Measurements from ENCODE around the gene TBRG4.

The TBRG4 gene

DNA sequence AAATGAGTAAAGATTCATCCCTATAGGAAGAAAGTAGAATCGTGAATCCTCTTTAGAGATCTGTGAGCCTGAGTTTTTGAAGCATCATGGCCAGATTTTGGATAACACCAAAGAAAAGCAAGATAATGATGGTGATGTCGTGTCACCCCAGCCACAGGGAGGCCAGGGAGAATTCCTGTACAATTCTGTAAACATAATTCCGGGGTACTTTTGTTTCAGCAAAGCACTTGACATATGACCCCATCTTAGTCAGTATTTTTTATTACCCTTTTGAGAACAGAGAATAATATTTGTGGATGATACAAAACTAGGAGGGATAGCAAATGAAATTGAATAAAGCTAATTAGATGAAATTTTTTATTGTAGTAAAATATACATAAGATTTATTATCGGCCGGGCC, 56.5 kb downstream of the TBRG4 start:
- no peak for DNase-seq (ENCODE audit: low spot score)

- DNase-seq (ENCODE audit: low spot score): no peak
These were observed 57.1 kb downstream of the TBRG4 start for GRCh38 chr7:45054442-45054841.

DNA sequence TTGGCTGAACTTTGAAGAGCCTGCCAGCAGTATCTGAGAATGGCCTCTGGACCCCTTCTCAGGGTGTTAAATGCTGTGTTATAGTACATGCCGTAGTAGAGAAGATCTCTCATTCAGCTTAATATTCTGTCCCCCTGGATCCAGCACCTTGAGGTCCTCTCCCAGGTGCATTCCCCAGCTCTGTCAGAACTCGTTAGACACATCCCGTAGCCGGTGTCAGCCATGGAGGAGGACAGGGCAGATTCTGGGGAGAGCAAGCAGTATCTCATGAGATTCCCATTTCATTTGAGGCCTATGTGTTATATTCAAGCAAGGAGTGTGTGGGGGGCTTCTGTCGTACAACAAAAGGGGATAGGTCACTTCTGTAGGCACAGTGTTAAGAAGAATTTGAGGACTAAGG, 57.6 kb downstream of the TBRG4 start:
- DNase-seq (ENCODE audit: low spot score): no peak

DNA sequence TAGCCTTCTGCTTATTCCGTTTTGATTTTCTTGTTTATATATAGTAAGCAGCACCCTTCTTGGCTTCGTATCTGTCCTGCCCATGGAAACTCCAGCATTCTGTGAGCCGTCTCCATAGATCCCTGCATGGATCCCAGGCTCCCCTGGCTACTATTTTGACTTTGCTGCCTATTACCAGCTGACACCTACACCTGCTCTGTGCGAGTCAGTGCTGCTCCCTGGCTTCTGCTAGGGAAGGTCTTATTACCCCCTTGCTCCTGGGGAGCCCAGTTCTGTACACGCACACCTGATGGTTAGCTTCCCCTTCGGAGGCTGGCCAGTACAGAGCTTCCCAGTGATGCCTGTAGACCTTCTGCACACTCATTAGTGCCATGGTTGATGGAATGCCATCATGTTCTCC, 58.1 kb downstream of the TBRG4 start:
- no peak for DNase-seq (ENCODE audit: low spot score)

DNA sequence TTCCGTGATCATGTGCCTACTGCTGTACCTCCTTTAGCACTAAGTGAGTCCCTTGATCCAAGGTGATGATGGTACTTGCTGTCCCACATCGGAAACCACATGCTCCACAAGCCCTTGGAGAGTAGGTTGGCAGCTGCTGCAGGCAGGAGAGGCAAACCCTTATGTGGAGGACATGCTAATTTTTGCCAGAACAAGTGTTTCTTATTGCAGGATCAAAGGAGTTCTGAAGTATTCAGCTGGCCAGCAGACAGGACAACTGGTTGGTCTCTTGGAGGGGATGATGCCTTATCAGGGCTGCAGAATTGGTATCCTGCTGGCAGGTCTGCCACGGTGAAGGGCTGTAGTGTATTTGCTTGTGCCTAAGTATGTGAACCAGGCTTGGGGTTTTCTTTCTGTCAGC, 59.5 kb downstream of the TBRG4 start:
- no peak for DNase-seq (ENCODE audit: low spot score)

DNA sequence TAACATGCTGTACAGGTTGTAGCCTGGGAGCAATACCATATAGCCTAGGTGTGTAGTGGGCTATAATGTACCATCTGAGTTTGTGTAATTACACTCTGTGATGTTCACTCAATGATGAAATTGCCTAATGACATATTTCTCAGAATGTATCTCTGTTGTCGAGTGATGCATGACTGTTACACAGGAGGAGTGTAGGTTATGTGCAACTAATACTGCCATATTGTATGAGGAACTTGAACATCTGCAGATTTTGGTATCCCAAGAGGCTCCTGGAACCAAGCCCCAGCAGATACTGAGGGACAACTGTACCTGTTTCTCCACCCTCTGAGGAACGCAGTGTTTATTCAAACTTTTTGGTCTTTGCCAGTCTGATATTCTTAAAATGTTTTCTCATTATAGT, 61.3 kb downstream of the TBRG4 start:
- DNase-seq (ENCODE audit: low spot score): no peak

Data from D341Med (cell line).